Left ventricle myocardium superior (tissue), 1 donor: ENCODE results near the gene ADM5. TPM values are rescaled to one million over a fixed set of nuclear protein-coding genes. Genes with fewer than 3 reads are reported as not detected.

ENCODE experiments used
- ATAC-seq: fragments of 200-7000 bp; cut with Tn5 transposase; one replicate; pipeline ENCODE4 v1.9.1; 2020; ENCODE audit warnings: mild to moderate bottlenecking, moderate library complexity
- DNase-seq: peaks from one replicate; pipeline ENCODE4 v3.0.0-alpha.2; 2020
- intact Hi-C: fragments of 100-400 bp; cut with micrococcal nuclease; formaldehyde crosslinking; loops from one replicate; pipeline ENCODE4 v1.11.0; 2022
- total RNA-seq: library from RNA; stranded (reverse); fragmentation: NEBNext Ultra II Directional; extraction: Animal tissue kit (Norgen Biotek cat#: 25700); gene quantifications from one replicate; pipeline ENCODE4 v1.2.1, GENCODE V29; 2021
- donor health status: DM: no; HTN: yes; CAD: no; lungs with severe emphysema.

ADM5 gene
- total RNA-seq, 1 donor from 2014 or later: 0.87 TPM

DNA sequence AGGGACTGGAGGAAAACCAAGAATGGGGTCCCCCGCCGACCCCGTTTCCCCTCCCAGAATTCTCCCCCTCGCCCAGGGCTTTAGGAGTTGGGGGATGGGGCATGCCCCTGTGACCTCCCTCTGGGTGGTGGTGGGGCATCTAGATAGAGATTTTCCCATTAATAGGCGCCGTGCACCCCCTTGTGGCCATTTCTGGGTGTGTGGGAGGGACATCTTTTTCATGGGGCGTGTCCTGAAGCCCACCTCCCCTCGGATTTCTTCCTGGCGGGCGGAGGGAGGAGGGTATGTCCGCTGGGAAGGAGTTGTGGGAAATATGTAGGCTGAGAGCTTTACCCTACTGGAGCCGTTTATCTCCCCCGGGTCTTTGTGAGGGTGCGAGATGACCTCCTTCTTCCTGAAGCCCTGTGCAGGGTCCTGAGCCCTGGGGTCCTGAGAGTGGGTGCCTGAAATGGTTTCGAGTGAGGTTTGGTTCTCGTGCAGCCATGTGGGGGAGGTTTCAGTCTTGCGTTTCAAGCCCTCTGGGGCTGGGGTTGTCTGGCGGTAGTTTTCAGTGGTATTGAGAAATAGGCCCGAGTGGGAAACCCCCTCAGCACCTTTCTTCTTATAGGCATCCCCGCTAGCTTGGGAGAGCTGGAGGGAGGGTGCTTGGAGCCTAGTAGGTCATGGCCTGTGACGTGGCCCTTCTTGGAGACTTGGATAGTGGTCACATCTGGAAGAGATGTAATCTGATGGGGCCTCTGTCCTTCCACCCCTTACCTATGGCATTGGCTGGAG lies 11.3 kb upstream of the ADM5 start:
- peak; percentile 83 for DNase-seq
- ATAC-seq: no peak
- intact Hi-C loops: no loop called here

DNA sequence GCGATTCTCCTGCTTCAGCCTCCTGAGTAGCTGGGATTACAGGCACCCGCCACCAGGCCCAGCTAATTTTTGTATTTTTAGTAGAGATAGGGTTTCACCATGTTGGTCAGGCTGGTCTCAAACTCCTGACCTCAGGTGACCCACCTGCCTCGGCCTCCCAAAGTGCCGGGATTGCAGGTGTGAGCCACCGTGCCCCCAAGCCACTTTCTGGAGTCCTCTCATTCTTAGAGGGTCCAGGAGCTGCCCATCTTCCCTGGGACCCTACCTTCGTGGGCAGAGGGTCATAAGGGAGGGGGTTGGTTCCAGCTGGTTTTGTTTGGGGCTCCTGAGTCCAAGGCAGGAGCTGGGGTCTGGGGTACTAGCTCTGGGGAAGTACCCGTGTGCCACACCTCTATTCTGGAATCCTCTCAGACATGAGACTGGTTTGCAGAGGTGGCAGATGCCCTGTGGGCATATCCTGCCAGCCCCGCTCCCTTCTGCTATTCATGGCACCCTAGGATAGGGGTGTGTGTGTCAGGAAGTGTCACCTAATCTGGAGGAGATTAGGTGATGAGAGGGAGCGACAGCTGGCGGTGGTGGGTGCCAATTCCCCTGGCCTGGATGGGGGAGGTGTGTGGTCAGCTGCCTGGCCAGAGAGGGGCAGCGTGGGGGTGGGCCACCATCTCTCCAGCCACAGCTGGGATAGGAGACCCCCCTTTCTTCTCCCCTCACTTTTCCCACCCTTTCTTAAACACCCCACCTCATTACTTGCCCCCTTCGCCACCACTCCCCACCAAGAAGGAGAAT lies 10.2 kb upstream of the ADM5 start:
- ATAC-seq (no peak), DNase-seq (no peak)
- intact Hi-C loops: no loop called here

GRCh38 chr19:49679771-49680413 lies 9.5 kb upstream of the ADM5 start:
- intact Hi-C loops: no loop called here
- no peak for ATAC-seq
- peak; percentile 30 for DNase-seq

DNA sequence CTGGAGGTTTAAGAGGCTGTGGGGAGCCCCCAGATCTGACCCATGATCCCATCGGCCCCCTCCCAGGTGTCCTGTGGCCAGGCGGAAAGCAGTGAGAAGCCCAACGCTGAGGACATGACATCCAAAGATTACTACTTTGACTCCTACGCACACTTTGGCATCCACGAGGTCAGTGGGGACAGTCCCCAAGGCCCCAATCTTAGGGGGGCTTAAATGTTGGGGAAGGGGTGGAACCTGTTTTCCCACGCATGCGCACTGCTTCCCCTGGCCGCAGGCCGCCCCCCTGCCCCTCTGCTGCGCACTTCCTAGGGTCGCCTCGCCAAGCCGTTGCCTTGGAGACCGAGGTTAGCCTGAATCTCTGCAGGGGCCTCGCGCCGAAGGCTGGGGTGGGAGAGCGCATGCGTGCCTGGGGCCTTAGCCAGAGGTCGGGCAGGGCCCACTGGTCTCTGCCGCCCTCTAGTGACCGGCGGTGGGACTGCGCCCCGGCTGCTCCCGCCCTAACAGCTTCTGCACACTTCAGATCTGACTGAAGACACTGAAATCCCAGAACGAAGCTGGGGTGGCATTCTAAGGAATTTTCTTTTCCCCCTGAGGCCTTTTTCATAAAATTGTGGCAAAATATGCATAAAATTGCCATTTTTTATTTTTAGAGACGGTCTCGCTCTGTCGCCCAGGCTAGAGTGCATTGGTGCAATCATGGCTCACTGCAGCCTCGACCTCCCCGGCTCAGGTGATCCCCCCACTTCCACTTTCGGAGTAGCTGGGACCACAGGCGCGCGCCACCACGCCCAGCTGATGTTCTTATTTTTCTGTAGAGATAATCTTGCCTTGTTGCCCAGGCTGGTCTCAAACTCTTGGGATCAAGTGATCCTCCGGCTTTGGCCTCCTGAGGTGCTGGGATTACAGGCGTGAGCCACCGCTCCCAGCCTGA lies 8.7 kb upstream of the ADM5 start:
- DNase-seq: peak; percentile 95
- peak; percentile 4 for ATAC-seq
- intact Hi-C loops: no loop called here

GRCh38 chr19:49681830-49682229 lies 7.6 kb upstream of the ADM5 start:
- DNase-seq (no peak), ATAC-seq (no peak)
- intact Hi-C loops: no loop called here

GRCh38 chr19:49682274-49682673 lies 7.1 kb upstream of the ADM5 start:
- DNase-seq (peak; percentile 13), ATAC-seq (no peak)
- intact Hi-C loops: no loop called here

DNA sequence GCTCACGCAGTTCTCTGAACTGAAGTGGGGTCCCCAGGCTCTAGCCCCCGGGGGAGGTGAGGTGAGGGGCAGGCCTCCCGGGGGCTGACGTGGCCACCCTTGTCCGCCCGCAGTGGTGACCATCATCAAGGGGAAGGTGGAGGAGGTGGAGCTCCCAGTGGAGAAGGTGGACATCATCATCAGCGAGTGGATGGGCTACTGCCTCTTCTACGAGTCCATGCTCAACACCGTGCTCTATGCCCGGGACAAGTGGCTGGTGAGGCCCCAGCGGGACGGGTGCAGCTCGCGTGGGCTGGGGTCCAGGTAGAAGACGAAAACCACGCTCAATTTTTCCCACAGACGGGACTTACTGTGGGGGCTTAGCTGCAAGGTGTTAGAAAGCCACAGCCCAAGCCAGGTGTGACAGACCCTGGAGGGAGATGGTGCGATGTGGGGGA lies 5.6 kb upstream of the ADM5 start:
- DNase-seq: no peak
- intact Hi-C loops: no loop called here
- no peak for ATAC-seq

GRCh38 chr19:49684251-49684982 lies 5.0 kb upstream of the ADM5 start:
- DNase-seq (no peak), ATAC-seq (no peak)
- intact Hi-C loops: no loop called here

DNA sequence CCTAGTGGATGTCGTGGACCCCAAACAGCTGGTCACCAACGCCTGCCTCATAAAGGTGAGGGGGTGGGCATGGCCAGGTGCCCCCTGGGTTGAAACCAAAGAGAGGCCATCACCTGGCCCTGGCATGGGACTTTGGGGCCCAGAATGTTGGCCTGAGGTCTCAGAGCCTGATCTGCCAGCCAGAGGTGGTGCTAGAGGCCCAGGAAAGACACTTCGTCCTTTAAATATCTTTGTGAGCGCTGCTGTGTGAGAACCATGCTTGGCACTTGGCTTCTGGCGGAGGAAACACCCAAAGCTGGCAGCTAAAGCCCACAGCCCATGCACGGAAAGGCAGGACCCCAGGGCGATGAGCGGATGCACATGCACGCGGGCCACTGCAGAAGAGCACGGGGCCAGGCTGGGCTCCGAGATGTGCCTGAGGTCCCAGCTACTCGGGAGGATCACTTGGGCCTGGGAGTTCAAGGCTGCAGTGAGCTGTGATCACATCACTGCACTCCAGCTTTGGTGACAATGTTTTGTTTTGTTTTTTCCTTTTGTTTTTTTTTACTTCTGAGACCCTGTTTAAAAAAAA lies 4.3 kb upstream of the ADM5 start:
- DNase-seq (no peak), ATAC-seq (no peak)
- intact Hi-C loops: no loop called here

DNA sequence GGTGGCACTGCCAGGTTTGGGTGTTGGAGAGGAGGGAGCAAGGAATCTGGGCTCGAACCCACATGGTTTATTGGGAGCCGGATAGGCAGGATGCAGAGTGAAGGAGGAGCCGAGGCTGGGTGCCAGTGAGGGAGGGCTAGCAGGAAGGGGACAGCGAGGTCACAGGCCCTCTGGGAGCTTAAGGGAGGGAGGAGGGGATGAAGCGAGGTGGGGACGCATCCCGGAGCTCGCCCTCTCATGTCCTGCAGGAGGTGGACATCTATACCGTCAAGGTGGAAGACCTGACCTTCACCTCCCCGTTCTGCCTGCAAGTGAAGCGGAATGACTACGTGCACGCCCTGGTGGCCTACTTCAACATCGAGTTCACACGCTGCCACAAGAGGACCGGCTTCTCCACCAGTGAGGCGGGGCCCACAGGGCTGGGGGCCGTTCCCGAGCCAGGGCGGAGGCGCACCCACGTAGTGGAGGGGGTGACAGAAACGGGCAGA lies 3.5 kb upstream of the ADM5 start:
- intact Hi-C loops: no loop called here
- ATAC-seq (no peak), DNase-seq (no peak)

- ATAC-seq: no peak
- intact Hi-C loops: no loop called here
- DNase-seq: no peak
These were observed 2.8 kb upstream of the ADM5 start for GRCh38 chr19:49686503-49687088.

DNA sequence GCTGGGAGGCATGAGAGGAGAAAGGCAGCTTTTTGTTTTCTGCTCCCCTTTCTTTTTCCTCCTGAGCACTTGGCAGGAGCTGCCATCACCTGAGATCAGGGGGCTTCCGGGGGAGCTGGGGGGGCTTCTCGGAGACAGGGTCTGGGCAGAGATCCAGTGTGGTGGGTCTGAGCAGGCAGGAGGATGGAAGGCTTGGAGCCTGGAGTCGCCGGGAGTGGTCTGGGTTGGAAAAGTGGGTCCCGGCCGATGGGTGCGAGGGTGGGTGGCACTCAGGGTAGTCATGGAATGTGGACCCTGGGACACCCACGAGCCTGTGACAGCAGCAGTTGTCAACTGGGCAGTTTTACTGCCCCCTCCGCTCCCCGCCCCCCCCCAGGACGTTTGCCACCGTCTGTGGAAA lies 2.2 kb upstream of the ADM5 start:
- ATAC-seq: no peak
- intact Hi-C loops: no loop called here
- no peak for DNase-seq

DNA sequence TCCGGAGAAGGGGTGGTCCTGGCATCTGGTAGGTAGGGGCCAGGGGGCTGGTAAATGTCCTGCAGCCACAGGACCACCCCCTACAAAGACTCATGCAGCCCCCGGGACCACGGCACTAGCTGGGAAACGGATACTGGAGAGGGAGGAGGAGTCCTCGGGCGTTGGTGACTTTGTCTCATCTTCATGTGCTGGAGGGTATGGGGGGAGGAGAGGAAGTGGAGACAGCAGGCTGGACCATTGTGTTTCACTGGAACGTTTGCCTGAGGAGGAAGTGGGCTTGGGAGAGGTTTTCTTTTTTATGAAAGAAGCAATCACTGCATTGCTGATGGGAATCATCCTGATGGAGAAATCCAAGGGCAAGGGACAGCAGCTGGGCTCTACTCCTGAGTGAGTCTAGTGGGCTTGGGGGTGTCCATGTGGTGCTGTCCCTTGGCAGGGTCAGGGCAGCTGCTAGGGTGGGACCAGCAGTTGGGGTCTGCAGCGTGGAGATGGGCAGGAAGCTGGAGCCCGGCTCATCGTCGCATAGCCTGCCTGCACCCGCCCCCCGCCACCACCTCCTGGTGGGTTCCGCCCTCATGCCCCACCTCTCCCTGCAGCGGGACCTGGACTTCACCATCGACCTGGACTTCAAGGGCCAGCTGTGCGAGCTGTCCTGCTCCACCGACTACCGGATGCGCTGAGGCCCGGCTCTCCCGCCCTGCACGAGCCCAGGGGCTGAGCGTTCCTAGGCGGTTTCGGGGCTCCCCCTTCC lies 1.7 kb upstream of the ADM5 start:
- ATAC-seq (no peak), DNase-seq (no peak)
- intact Hi-C loops: no loop called here

- ATAC-seq (no peak), DNase-seq (no peak)
- intact Hi-C loops: no loop called here
These were observed 762 bp upstream of the ADM5 start for GRCh38 chr19:49688531-49689132.

- intact Hi-C loops: no loop called here
- DNase-seq (no peak), ATAC-seq (peak; percentile 7)
These were observed 773 bp downstream of the ADM5 start for GRCh38 chr19:49690079-49690655.

DNA sequence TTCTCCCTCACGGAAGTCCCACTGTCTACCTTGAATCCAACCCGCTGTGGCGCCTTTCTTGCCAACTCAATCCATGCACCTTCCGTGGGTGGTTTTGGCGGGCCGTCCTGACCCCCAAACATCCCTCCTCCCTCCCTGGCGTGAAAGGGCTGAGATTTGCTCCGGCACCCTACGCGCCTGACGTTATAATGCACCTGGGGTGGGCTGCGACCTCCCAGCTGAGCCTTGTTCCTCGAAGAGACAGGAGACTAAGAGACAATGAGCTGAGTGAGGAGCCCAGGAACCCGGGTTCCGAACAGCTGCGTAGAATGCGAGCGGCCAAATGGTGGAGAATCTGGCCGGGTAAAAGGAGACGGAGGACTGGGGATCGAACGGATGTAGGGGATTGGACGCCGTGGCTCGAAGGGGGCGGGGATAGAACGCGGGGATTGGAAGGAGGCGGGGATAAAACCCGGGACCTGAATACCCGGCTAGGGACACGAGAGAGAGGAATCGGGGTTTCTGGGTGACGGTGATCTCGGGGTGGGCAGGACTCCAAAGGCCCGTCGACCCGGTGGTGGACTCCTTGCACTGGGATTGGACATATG lies 1.4 kb downstream of the ADM5 start, which contains the start of gene CPT1C:
Gene CPT1C (plus strand): TSS at position 461 of the 587 bp plus-strand sequence. CDS start 1,137 bp downstream, outside the sequence.
- intact Hi-C loops: no loop called here
- peak; percentile 85 for ATAC-seq

More for the DNA sequence above, 1.4 kb downstream of the ADM5 start, which contains the start of gene CPT1C:
- DNase-seq: peak; percentile 84
